ENCODE data around the gene WDR48.

Gene WDR48

GRCh38 chr3:39140341-39140971, 88.6 kb downstream of the WDR48 start:
- DNase-seq = no peak

GRCh38 chr3:39141171-39141995, 89.6 kb downstream of the WDR48 start:
- DNase-seq = no peak

- no peak for DNase-seq
These were observed 90.3 kb downstream of the WDR48 start for GRCh38 chr3:39142067-39142466.

DNA sequence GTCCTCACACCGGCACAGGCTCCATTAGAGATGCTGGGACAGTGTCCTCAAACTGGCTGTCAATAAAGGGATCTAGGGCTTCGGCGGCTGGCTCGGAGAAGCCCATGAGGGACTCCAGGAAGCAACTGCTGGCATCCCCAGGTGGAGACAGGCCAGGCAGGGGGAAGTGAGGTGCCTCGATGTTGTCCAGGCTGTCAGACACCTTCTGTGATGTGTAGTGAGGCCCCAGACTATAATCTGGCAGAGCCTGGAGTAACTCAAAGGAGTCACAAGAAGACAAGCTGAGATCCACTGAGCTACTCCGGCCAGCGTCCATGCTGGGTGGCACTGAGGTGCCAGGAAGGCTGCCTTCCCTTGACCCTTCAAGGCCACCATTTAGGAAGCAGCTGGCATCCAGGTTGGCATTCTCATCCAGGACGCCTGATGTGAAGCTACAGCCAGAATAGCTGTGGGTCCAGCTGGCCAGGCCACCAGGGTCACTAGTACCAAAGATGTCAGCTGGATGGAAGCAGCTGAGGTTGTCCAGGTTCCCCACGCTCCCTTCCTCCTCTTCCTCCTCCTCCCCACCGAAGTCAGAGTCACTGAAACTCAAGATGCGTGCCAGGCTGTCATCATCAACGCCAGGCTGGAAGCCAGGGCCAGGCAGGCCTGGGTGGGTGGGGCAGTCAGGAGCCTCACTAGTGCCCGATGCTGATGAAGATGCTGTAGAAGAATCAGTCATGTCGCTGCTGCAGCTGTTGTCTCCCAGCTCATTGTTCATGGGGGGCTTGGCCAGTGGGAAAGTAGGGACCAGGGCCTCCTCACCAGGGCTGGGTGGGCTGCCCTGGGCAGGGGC, 91.5 kb downstream of the WDR48 start:
- no peak for DNase-seq

DNA sequence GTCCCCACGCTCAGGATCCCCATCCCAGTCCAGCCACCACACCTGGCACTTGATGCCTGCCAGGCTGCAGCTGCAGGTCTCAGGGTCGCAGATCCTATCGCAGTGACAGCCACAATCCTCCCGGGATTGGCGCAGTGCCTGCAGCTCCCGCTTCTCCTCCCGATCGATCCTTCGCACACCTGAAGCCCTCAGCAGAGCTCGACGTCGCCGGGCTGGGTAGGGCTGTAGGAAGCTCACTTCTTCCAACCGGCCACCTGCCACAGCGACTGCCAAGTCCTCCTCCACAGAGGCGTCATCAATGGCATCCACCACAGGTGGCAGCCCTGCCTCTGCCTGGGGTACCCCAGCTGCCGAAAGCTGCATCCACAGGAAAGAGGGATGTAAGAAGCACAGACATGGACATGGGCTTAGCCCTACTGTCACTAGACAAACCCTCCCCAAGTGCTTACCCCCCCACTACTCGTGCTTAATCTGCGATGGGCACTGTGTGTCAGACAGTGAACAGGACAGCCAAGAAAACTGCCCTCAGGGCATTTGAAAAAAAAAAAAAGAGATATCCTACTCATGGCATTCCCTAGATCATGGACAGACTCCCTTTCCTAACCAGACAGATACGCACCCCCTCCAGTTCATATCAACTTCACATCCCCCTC, 92.4 kb downstream of the WDR48 start:
- no peak for DNase-seq

GRCh38 chr3:39144748-39145380, 93.0 kb downstream of the WDR48 start:
- DNase-seq = no peak

GRCh38 chr3:39146083-39146501, 94.3 kb downstream of the WDR48 start:
- DNase-seq = no peak

Measured in NCI-H774 (cell line).